ENCODE data around the gene DEXI. TPM values are rescaled to one million over a fixed set of nuclear protein-coding genes. Genes with fewer than 3 reads are reported as not detected.

The DEXI gene
- total RNA-seq, 1 donor from 2014 or later: 40.8 TPM

GRCh38 chr16:10966129-10966528 is 23.9 kb upstream of the DEXI start:
- Mint-ChIP-seq H3K9me3 (peaks cover 11% of the 10 kb centered on the region), H3K27ac (peak overlapping the region; percentile 97), H3K4me1 (ENCODE audit: low read depth) (peaks cover 75% of the 10 kb centered on the region), H3K4me3 (peak overlapping the region; percentile 47), H3K27me3 (ENCODE audit: insufficient read depth) (no peaks in the 10 kb centered on the region), H3K36me3 (ENCODE audit: low read depth) (peaks cover 50% of the 10 kb centered on the region)
- intact Hi-C loops (cut with micrococcal nuclease): no loop called here
- DNase-seq (ENCODE audit: low spot score): no peak

- intact Hi-C loops (cut with micrococcal nuclease): loop anchor here (1.0 to 2.0 kb wide), 10 partner anchors 22 to 617 kb away; no protein-coding TSS in a partner anchor
- H3K27ac Mint-ChIP-seq: peak overlapping the region; percentile 97
These were observed 23.3 kb upstream of the DEXI start for GRCh38 chr16:10965440-10966061.

GRCh38 chr16:10964891-10965326 is 22.6 kb upstream of the DEXI start:
- peaks cover 76% of the 10 kb centered on the region for H3K4me1 Mint-ChIP-seq (ENCODE audit: low read depth)
- peak overlapping the region; percentile 68 for H3K4me3 Mint-ChIP-seq
- H3K27me3 Mint-ChIP-seq (ENCODE audit: insufficient read depth): no peaks in the 10 kb centered on the region
- peaks cover 11% of the 10 kb centered on the region for H3K9me3 Mint-ChIP-seq
- peaks cover 51% of the 10 kb centered on the region for H3K36me3 Mint-ChIP-seq (ENCODE audit: low read depth)
- peak; percentile 63 for DNase-seq (ENCODE audit: low spot score)
- intact Hi-C loops (cut with micrococcal nuclease): loop anchor here (1.0 to 2.0 kb wide), 20 partner anchors 7 to 676 kb away; partner anchors contain the start of gene CLEC16A
- H3K27ac Mint-ChIP-seq: peak overlapping the region; percentile 97

More at GRCh38 chr16:10965440-10966061, 23.3 kb upstream of the DEXI start:
- peaks cover 50% of the 10 kb centered on the region for H3K36me3 Mint-ChIP-seq (ENCODE audit: low read depth)
- H3K4me1 Mint-ChIP-seq (ENCODE audit: low read depth): peaks cover 75% of the 10 kb centered on the region
- H3K27me3 Mint-ChIP-seq (ENCODE audit: insufficient read depth): no peaks in the 10 kb centered on the region
- DNase-seq (ENCODE audit: low spot score): peak; percentile 37
- peaks cover 11% of the 10 kb centered on the region for H3K9me3 Mint-ChIP-seq
- H3K4me3 Mint-ChIP-seq: peak overlapping the region; percentile 68

- H3K27ac Mint-ChIP-seq: peak overlapping the region; percentile 97
- peak; percentile 74 for DNase-seq (ENCODE audit: low spot score)
- H3K27me3 Mint-ChIP-seq (ENCODE audit: insufficient read depth): no peaks in the 10 kb centered on the region
- peak overlapping the region; percentile 68 for H3K4me3 Mint-ChIP-seq
- peaks cover 75% of the 10 kb centered on the region for H3K4me1 Mint-ChIP-seq (ENCODE audit: low read depth)
- peaks cover 50% of the 10 kb centered on the region for H3K36me3 Mint-ChIP-seq (ENCODE audit: low read depth)
- H3K9me3 Mint-ChIP-seq: peaks cover 11% of the 10 kb centered on the region
- intact Hi-C loops (cut with micrococcal nuclease): loop anchor here (1.0 to 2.0 kb wide), 12 partner anchors 8 to 677 kb away; partner anchors contain the start of gene CLEC16A
These were observed 22.0 kb upstream of the DEXI start for GRCh38 chr16:10964039-10964890.

- Mint-ChIP-seq H3K27ac (no peak overlapping the region), H3K36me3 (ENCODE audit: low read depth) (peaks cover 45% of the 10 kb centered on the region), H3K4me3 (no peak overlapping the region), H3K27me3 (ENCODE audit: insufficient read depth) (no peaks in the 10 kb centered on the region), H3K4me1 (ENCODE audit: low read depth) (peaks cover 67% of the 10 kb centered on the region), H3K9me3 (peaks cover 5% of the 10 kb centered on the region)
- no peak for DNase-seq (ENCODE audit: low spot score)
- intact Hi-C loops (cut with micrococcal nuclease): no loop called here
These were observed 19.0 kb upstream of the DEXI start for GRCh38 chr16:10961231-10961630.

GRCh38 chr16:10959161-10959560 is 16.9 kb upstream of the DEXI start:
- Mint-ChIP-seq H3K36me3 (ENCODE audit: low read depth) (peaks cover 37% of the 10 kb centered on the region), H3K27ac (no peak overlapping the region), H3K27me3 (ENCODE audit: insufficient read depth) (no peaks in the 10 kb centered on the region), H3K4me1 (ENCODE audit: low read depth) (peaks cover 54% of the 10 kb centered on the region), H3K4me3 (no peak overlapping the region), H3K9me3 (no peaks in the 10 kb centered on the region)
- intact Hi-C loops (cut with micrococcal nuclease): no loop called here
- DNase-seq (ENCODE audit: low spot score): no peak

GRCh38 chr16:10957771-10958482 is 15.7 kb upstream of the DEXI start:
- H3K4me1 Mint-ChIP-seq (ENCODE audit: low read depth): peaks cover 48% of the 10 kb centered on the region
- peaks cover 28% of the 10 kb centered on the region for H3K36me3 Mint-ChIP-seq (ENCODE audit: low read depth)
- intact Hi-C loops (cut with micrococcal nuclease): no loop called here
- H3K9me3 Mint-ChIP-seq: no peaks in the 10 kb centered on the region
- peak overlapping the region; percentile 5 for H3K4me3 Mint-ChIP-seq
- no peak for DNase-seq (ENCODE audit: low spot score)
- peak overlapping the region; percentile 79 for H3K27ac Mint-ChIP-seq
- no peaks in the 10 kb centered on the region for H3K27me3 Mint-ChIP-seq (ENCODE audit: insufficient read depth)

GRCh38 chr16:10954903-10955302 is 12.6 kb upstream of the DEXI start:
- peaks cover 28% of the 10 kb centered on the region for H3K4me1 Mint-ChIP-seq (ENCODE audit: low read depth)
- DNase-seq (ENCODE audit: low spot score): no peak
- H3K27ac Mint-ChIP-seq: no peak overlapping the region
- H3K9me3 Mint-ChIP-seq: no peaks in the 10 kb centered on the region
- H3K27me3 Mint-ChIP-seq (ENCODE audit: insufficient read depth): no peaks in the 10 kb centered on the region
- intact Hi-C loops (cut with micrococcal nuclease): loop anchor here (1.0 to 2.0 kb wide), 6 partner anchors 9 to 1114 kb away; no protein-coding TSS in a partner anchor
- H3K4me3 Mint-ChIP-seq: peak overlapping the region; percentile 23
- peaks cover 7% of the 10 kb centered on the region for H3K36me3 Mint-ChIP-seq (ENCODE audit: low read depth)

- no peak for DNase-seq (ENCODE audit: low spot score)
- no peak overlapping the region for H3K4me3 Mint-ChIP-seq
- H3K27me3 Mint-ChIP-seq (ENCODE audit: insufficient read depth): no peaks in the 10 kb centered on the region
- no peaks in the 10 kb centered on the region for H3K9me3 Mint-ChIP-seq
- H3K4me1 Mint-ChIP-seq (ENCODE audit: low read depth): peaks cover 41% of the 10 kb centered on the region
- intact Hi-C loops (cut with micrococcal nuclease): no loop called here
- H3K36me3 Mint-ChIP-seq (ENCODE audit: low read depth): no peaks in the 10 kb centered on the region
- H3K27ac Mint-ChIP-seq: no peak overlapping the region
These were observed 8.8 kb upstream of the DEXI start for GRCh38 chr16:10951026-10951425.

GRCh38 chr16:10950393-10950792 is 8.1 kb upstream of the DEXI start:
- H3K9me3 Mint-ChIP-seq: no peaks in the 10 kb centered on the region
- no peaks in the 10 kb centered on the region for H3K27me3 Mint-ChIP-seq (ENCODE audit: insufficient read depth)
- intact Hi-C loops (cut with micrococcal nuclease): no loop called here
- DNase-seq (ENCODE audit: low spot score): no peak
- H3K4me3 Mint-ChIP-seq: no peak overlapping the region
- peaks cover 46% of the 10 kb centered on the region for H3K4me1 Mint-ChIP-seq (ENCODE audit: low read depth)
- H3K27ac Mint-ChIP-seq: no peak overlapping the region
- H3K36me3 Mint-ChIP-seq (ENCODE audit: low read depth): no peaks in the 10 kb centered on the region

- Mint-ChIP-seq H3K9me3 (no peaks in the 10 kb centered on the region), H3K36me3 (ENCODE audit: low read depth) (no peaks in the 10 kb centered on the region), H3K4me3 (peak overlapping the region; percentile 53), H3K27me3 (ENCODE audit: insufficient read depth) (no peaks in the 10 kb centered on the region), H3K27ac (peak overlapping the region; percentile 41), H3K4me1 (ENCODE audit: low read depth) (peaks cover 48% of the 10 kb centered on the region)
- DNase-seq (ENCODE audit: low spot score): peak; percentile 37
- intact Hi-C loops (cut with micrococcal nuclease): loop anchor here (10.0 kb wide), 1 partner anchor 1025 kb away; the partner anchor contains the start of gene SNX29
These were observed 7.2 kb upstream of the DEXI start for GRCh38 chr16:10949424-10949970.

- no peaks in the 10 kb centered on the region for H3K27me3 Mint-ChIP-seq (ENCODE audit: insufficient read depth)
- H3K9me3 Mint-ChIP-seq: no peaks in the 10 kb centered on the region
- peaks cover 46% of the 10 kb centered on the region for H3K4me1 Mint-ChIP-seq (ENCODE audit: low read depth)
- no peaks in the 10 kb centered on the region for H3K36me3 Mint-ChIP-seq (ENCODE audit: low read depth)
- no peak overlapping the region for H3K27ac Mint-ChIP-seq
- no peak for DNase-seq (ENCODE audit: low spot score)
- intact Hi-C loops (cut with micrococcal nuclease): loop anchor here (10.0 kb wide), 1 partner anchor 1028 kb away; the partner anchor contains the start of gene SNX29
- H3K4me3 Mint-ChIP-seq: no peak overlapping the region
These were observed 5.0 kb upstream of the DEXI start for GRCh38 chr16:10947211-10947787.
